ENCODE measurements around the gene SCGN.

SCGN gene

GRCh38 chr6:25623879-25624278 lies 28.1 kb upstream of the SCGN start:
- H3K4me3 ChIP-seq (replicated peaks; ENCODE audit: low read depth, low read length): no peak overlapping the region
- DNase-seq (ENCODE audit: low read depth): no peak
- TF ChIP-seq CTCF (IDR thresholded peaks at IDR 0.05; ENCODE audit: low read length, missing control alignments): no peak

GRCh38 chr6:25627001-25627400 lies 25.0 kb upstream of the SCGN start:
- no peak overlapping the region for H3K4me3 ChIP-seq (replicated peaks; ENCODE audit: low read depth, low read length)
- no peak for TF ChIP-seq CTCF (IDR thresholded peaks at IDR 0.05; ENCODE audit: low read length, missing control alignments)
- DNase-seq (ENCODE audit: low read depth): no peak

- no peak for DNase-seq (ENCODE audit: low read depth)
- no peak for TF ChIP-seq CTCF (IDR thresholded peaks at IDR 0.05; ENCODE audit: low read length, missing control alignments)
- no peak overlapping the region for H3K4me3 ChIP-seq (replicated peaks; ENCODE audit: low read depth, low read length)
These were observed 23.4 kb upstream of the SCGN start for GRCh38 chr6:25628471-25629197.

GRCh38 chr6:25629198-25629576 lies 22.8 kb upstream of the SCGN start:
- DNase-seq (ENCODE audit: low read depth): no peak
- no peak for TF ChIP-seq CTCF (IDR thresholded peaks at IDR 0.05; ENCODE audit: low read length, missing control alignments)
- no peak overlapping the region for H3K4me3 ChIP-seq (replicated peaks; ENCODE audit: low read depth, low read length)

- TF ChIP-seq CTCF (IDR thresholded peaks at IDR 0.05; ENCODE audit: low read length, missing control alignments): no peak
- no peak for DNase-seq (ENCODE audit: low read depth)
- H3K4me3 ChIP-seq (replicated peaks; ENCODE audit: low read depth, low read length): no peak overlapping the region
These were observed 21.3 kb upstream of the SCGN start for GRCh38 chr6:25630508-25631278.

GRCh38 chr6:25635886-25636317 lies 16.1 kb upstream of the SCGN start:
- H3K4me3 ChIP-seq (replicated peaks; ENCODE audit: low read depth, low read length): no peak overlapping the region
- no peak for DNase-seq (ENCODE audit: low read depth)
- TF ChIP-seq CTCF (IDR thresholded peaks at IDR 0.05; ENCODE audit: low read length, missing control alignments): no peak
